HL-60/S4 treated with retinoic acid at 250 ng/mL for 4 days and 3 days (cell line): ENCODE measurements around the gene TSPAN17.

Experiments
- in situ Hi-C: fragments of 300-500 bp; cut with MboI; formaldehyde crosslinking; loops from 2 replicates; pipeline ENCODE4 v1.7.0; 2022; ENCODE audit warnings: low sequenced_read_pairs

Gene TSPAN17

GRCh38 chr5:176675676-176676360 lies 28.5 kb downstream of the TSPAN17 start:
- in situ Hi-C loops, result no loop called here

- in situ Hi-C loops, result no loop called here
Measured at GRCh38 chr5:176676361-176676824, 29.1 kb downstream of the TSPAN17 start.

- in situ Hi-C loops, result no loop called here
Measured at GRCh38 chr5:176677209-176677939, 30.1 kb downstream of the TSPAN17 start.

GRCh38 chr5:176678584-176678983 lies 31.3 kb downstream of the TSPAN17 start:
- in situ Hi-C loops, result no loop called here

GRCh38 chr5:176679365-176680225 lies 32.3 kb downstream of the TSPAN17 start:
- in situ Hi-C loops, result no loop called here

- in situ Hi-C loops, result no loop called here
Measured at GRCh38 chr5:176680226-176680563, 32.9 kb downstream of the TSPAN17 start.

- in situ Hi-C loops, result no loop called here
Measured at GRCh38 chr5:176682016-176682531, 34.8 kb downstream of the TSPAN17 start.

GRCh38 chr5:176685010-176685409 lies 37.7 kb downstream of the TSPAN17 start:
- in situ Hi-C loops, result no loop called here

- in situ Hi-C loops, result no loop called here
Measured at GRCh38 chr5:176687247-176687646, 40.0 kb downstream of the TSPAN17 start.

- in situ Hi-C loops, result no loop called here
Measured at GRCh38 chr5:176687881-176688280, 40.6 kb downstream of the TSPAN17 start.

GRCh38 chr5:176690911-176691310 lies 43.6 kb downstream of the TSPAN17 start:
- in situ Hi-C loops, result no loop called here

GRCh38 chr5:176691524-176691923 lies 44.2 kb downstream of the TSPAN17 start:
- in situ Hi-C loops, result no loop called here

- in situ Hi-C loops, result no loop called here
Measured at GRCh38 chr5:176692326-176692725, 45.0 kb downstream of the TSPAN17 start.

- in situ Hi-C loops, result no loop called here
Measured at GRCh38 chr5:176692839-176693476, 45.7 kb downstream of the TSPAN17 start.

GRCh38 chr5:176693477-176693851 lies 46.2 kb downstream of the TSPAN17 start:
- in situ Hi-C loops, result no loop called here

- in situ Hi-C loops, result no loop called here
Measured at GRCh38 chr5:176694146-176694545, 46.9 kb downstream of the TSPAN17 start.

- in situ Hi-C loops, result no loop called here
Measured at GRCh38 chr5:176694631-176695030, 47.3 kb downstream of the TSPAN17 start.

- in situ Hi-C loops, result no loop called here
Measured at GRCh38 chr5:176695073-176695472, 47.8 kb downstream of the TSPAN17 start.

GRCh38 chr5:176697267-176697933 lies 50.1 kb downstream of the TSPAN17 start:
- in situ Hi-C loops, result no loop called here

- in situ Hi-C loops, result no loop called here
Measured at GRCh38 chr5:176697934-176698538, 50.8 kb downstream of the TSPAN17 start.
